Measurements from ENCODE around the gene CLMP.
"Not testable (repeated sequence)": the region's sequence is repeated elsewhere in the genome, so short reads cannot be mapped to it uniquely, and the experiment has no call there.

Gene CLMP

DNA sequence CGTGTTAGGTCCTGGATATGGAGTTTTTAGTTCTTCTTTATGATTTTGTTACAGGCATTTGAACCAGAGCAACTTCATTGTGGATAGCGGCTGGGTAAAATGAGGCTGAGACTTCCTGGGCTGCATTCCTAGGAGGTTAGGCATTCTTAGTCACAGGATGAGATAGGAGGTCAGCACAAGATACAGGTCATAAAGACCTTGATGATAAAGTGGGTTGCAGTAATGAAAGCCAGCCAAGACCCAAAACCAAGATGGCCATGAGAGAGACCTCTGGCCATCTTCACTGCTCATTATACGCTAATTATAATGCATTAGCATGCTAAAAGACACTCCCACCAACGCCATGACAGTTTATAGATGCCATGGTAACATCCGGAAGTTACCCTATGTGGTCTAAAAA lies 23.4 kb upstream of the CLMP start:
- no peak for DNase-seq (ENCODE audit: low spot score)

- no peak for DNase-seq (ENCODE audit: low spot score)
These were observed 22.8 kb upstream of the CLMP start for GRCh38 chr11:123217897-123218296.

DNA sequence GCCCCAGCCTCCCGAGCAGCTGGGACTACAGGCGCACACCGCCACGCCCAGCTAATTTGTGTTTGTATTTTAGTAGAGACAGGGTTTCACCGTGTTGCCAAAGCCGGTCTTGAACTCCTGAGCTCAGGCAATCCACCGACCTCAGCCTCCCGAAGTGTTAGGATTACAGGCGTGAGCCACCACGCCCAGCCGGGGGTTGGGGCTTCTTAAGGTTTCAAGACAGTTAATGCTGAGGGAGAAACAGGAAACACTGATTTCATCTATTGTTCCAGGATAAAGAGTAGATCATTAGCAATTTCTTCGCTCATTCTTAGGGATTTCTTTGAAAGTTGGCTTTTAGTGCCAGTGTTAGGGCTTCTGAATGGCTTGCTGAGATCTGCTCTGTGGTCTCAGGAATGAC lies 21.2 kb upstream of the CLMP start:
- DNase-seq (ENCODE audit: low spot score): no peak

GRCh38 chr11:123214940-123215339 lies 19.9 kb upstream of the CLMP start:
- no peak for DNase-seq (ENCODE audit: low spot score)

GRCh38 chr11:123214396-123214795 lies 19.3 kb upstream of the CLMP start:
- DNase-seq (ENCODE audit: low spot score): no peak

- DNase-seq (ENCODE audit: low spot score): no peak
These were observed 18.3 kb upstream of the CLMP start for GRCh38 chr11:123213307-123213771.

- DNase-seq (ENCODE audit: low spot score): no peak
These were observed 17.4 kb upstream of the CLMP start for GRCh38 chr11:123212406-123212805.

DNA sequence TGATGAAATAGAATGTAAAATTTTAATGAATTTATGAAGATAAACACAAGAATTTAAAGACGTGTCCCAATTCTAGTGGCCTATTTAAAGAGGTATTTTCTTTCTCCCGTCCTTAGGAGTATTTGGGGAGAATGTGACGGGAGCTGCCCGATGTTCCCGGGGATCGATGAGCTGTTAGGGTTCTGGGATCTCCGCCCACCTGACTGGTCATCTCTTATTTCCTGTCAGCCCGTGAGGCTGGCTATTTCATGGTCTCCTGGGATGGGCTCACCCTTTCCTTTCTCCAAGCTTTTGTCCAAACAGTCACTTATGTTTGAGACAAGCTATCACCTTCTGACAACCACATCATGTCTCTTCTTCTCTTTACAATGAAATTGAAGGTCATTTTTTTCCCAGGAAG lies 16.9 kb upstream of the CLMP start:
- no peak for DNase-seq (ENCODE audit: low spot score)

- no peak for DNase-seq (ENCODE audit: low spot score)
These were observed 16.3 kb upstream of the CLMP start for GRCh38 chr11:123211149-123211852.

DNA sequence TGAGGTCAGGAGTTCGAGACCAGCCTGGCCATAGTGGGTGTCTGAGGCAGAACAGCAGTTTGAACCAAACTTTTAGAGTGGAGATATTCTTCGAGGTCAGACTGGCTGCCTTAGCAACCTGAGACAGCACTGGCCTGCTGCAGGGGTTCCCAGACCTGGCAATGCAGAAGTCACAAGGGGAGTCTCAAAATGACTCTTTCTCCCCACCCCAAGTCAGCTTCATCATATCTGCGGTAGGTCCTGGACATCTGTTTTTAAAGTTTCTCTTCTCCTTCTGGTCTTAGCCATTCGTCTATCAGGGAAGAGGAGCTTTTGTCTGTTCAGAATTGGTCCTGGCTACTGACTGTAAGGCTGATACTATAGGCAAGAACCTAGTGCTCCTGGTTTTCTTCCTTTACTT lies 14.5 kb upstream of the CLMP start:
- no peak for DNase-seq (ENCODE audit: low spot score)

DNA sequence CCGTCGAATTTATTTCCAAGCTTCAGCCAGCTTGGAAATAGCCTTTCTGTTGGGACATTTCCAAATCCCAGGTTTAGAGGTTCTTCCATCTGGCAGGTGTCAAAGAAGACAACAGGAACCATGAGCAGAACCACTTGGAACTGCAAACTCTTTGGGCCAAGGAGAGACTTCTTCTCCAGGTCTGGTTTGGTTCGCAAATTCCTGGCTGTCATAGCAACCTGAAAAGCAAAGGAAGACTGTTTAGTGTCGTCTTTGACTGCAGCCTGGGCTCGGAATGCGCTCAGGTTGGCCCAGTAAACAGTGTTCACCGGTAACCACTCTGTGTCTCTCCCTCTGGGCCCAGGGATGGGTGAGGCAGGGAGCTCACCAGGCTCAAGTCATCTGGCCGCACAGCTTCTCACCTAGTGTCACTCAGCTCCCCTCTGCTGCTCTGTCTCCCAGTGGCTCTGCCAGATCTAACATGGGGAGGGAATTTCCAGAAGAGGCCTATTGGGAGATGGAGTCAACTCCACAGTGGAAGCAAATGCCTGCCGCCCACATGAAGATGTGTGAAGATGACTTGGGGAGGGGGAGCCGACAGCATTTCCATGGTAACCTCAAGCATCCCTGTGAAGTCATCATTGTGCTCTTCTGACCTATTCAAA lies 11.9 kb upstream of the CLMP start:
- no peak for DNase-seq (ENCODE audit: low spot score)

DNA sequence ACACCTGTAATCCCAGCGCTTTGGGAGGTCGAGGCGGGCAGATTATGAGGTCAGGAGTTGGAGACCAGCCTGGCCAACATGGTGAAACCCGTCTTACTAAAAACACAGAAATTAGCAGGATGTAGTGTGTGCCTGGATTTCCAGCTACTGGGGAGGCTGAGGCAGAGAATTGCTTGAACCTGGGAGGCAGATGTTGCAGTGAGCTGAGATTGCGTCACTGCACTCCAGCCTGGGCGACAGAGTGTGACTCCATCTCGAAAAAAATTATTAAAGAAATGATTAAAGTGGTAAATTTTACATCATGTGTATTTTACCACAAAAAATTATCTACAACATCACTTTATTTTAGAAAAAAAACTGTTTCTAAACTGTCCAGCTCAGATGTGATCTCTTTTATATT lies 11.0 kb upstream of the CLMP start:
- DNase-seq (ENCODE audit: low spot score): not testable (repeated sequence)

DNA sequence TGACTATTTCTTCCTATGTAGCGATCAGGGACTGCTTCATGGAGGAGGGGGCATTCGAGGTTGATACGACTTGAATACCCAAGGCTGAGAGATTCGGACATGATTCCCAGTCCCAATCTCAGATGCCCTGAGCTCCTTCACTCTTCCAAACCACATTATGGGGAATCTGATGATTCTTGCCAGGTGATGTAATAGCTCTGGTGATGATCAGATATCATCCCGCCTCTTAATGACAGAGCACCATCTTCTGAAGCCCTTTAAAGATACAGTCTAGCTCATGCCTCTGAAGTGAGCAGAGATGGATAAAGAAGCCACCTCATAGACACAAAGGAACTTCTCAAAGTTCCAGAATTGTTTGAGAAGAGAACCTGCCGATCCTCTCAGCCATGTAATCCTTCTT lies 8.9 kb upstream of the CLMP start:
- no peak for DNase-seq (ENCODE audit: low spot score)

- no peak for DNase-seq (ENCODE audit: low spot score)
These were observed 8.4 kb upstream of the CLMP start for GRCh38 chr11:123203471-123203870.

DNA sequence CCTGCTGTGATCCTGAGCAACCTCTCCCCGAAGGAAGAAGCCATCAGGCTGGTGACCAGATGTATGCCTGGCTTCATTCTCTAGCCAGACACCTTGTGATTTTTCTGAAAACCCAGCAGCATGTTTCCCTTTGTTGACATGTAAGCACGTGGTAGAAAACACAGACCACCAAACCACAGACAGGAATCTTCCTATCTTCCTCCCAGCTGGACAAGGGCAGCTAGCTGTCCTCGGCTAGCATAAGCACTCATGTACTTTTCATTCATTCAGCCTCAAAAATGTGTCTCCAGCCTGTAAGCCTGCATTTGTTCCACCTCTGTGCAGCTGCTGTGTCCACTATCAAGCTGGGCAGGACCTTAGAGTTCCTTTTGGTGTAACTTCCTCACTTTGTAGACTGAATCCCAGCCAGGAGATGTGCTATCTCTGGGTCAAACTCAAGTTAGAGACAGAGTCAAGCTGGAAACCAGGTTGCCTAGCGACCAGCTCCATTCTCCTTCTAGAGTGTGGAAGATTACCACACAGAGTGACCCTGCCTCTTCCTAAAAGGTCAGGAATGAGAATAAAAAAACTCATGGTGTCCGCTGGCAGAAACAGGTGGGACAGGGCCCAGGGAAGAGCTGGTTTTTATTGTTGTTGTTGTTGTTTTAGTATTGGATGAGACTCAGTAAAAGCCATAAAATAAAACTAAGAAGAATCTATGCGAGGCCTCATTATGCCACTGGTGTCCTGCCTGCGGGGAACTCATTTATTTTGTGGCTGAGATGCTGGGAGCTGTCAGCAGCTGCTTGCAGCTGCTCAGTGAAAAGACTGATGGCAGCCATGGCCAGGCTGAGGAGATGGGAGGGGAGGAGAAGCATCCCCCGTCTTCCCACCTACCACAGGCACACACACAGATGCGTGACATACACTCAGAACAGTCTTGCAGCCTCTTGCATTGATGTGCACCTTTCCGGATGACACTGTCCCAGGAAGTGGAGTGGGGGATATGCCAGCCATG lies 7.4 kb upstream of the CLMP start:
- no peak for DNase-seq (ENCODE audit: low spot score)

DNA sequence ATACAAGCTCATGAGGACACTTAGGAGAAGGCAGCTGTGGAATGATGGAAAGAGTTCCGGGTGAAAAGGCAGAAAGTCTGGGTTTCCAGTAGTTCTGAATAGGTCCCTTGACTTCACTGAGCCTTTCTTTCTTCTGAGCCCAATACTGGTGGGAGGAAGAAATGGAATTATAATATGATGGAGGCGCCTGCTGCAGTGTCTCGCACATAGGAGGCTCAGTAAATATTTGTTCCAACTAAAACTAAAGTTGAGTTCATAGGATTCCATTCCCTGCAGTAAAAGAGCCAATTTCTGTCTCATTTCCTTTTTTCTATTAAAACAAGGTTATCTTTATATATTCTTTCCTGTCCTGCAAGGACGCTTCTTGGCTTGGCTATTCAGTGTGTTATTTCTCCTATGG lies 5.2 kb upstream of the CLMP start:
- no peak for DNase-seq (ENCODE audit: low spot score)

GRCh38 chr11:123197711-123198110 lies 2.7 kb upstream of the CLMP start:
- DNase-seq (ENCODE audit: low spot score): peak; percentile 55

GRCh38 chr11:123196060-123196714 lies 1.1 kb upstream of the CLMP start:
- DNase-seq (ENCODE audit: low spot score): no peak

DNA sequence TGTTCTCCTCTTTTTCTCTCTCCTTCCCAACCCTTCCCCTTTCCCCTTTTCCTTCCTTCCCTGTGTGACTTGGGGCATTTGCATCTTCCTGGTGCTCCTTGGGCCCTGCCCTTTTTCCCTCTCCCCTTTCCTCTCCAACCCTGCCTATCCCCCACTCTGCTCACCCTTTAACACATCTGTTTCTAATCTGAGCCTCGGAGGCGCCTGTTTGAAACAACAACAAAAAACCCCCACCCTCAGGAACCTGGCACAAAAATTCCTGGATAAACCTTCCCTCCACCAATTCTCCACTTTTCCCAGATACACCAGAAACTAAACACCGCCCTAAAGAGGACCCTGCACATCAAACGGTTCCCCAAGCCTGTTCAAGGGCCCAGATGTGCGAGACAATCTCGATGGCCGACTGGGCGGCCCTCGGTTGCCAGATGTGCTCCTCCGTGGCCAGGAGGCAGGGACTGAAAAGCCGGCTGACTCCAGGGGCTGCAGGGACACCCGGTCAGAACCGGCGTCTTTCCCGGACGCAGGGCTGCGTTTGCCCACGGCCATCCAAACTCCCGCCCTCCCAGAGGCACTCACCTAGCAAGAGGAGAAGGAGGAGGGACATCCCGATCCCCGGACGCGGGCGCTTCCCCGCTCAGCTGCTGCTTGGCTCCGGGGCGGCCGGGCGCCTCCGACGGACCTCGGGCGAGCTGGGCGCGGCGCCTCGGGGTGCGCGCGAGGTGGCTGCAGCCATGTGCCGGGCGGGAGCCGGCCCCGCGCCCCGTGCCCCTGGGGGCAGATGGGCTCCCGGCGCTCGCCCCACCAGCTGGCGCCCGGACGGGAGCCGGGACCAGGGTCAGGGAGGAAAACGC lies 486 bp downstream of the CLMP start:
- DNase-seq (ENCODE audit: low spot score): peak; percentile 33

DNA sequence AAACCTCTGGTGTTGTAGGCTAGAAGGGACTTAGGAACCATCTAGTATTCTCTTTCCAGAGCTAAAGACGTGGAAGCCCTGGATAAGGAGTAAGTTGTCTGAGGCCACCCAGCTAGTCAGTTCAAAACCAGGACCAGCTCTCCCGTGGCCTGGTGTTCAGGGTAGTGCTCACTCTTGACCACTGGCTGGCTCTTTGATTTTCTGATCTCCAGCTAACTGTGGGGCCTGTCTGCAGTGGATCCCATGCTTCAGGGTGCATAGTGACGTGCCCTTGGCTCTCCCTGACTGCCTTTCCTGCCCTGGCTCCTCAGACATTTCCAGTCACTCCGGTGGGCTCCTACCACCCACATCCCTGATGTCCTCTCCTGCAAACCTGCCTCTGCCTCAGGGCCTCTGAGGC lies 1.3 kb downstream of the CLMP start:
- DNase-seq (ENCODE audit: low spot score): no peak

- no peak for DNase-seq (ENCODE audit: low spot score)
These were observed 3.1 kb downstream of the CLMP start for GRCh38 chr11:123191939-123192338.
